ENCODE data around the gene ERVK3-1.

DNA sequence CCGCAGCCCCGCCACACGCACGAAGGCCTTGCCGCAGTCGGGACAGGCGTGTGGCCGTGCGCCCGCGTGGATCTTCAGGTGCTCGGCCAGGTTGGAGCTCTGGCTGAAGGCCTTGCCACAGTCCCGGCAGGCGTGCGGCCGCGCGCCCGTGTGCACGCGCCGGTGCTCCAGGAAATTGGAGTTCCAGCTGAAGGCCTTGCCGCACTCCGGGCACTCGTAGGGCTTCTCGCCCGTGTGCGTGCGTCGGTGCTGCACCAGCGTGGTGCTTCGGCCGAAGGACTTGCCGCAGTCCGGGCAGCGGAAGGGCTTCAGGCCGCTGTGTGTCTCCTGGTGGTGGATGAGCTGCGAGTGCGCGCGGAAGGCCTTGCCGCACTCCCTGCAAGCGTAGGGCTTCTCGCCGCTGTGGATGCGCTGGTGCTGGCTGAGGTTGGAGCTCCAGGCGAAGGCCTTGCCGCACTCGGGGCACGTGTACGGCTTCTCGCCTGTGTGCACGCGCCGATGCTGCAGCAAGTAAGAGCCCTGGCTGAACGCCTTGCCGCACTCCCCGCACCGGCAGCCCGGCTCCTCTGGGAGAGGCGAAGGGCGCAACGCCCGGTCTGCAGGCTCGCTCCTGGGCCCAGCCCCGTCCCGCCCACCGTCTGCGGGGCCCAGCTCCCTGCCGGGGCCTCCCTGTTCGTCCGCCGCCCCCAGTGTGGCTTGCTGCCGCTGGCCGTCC, 51.7 kb downstream of the ERVK3-1 start:
- TF ChIP-seq, protein P1, sequence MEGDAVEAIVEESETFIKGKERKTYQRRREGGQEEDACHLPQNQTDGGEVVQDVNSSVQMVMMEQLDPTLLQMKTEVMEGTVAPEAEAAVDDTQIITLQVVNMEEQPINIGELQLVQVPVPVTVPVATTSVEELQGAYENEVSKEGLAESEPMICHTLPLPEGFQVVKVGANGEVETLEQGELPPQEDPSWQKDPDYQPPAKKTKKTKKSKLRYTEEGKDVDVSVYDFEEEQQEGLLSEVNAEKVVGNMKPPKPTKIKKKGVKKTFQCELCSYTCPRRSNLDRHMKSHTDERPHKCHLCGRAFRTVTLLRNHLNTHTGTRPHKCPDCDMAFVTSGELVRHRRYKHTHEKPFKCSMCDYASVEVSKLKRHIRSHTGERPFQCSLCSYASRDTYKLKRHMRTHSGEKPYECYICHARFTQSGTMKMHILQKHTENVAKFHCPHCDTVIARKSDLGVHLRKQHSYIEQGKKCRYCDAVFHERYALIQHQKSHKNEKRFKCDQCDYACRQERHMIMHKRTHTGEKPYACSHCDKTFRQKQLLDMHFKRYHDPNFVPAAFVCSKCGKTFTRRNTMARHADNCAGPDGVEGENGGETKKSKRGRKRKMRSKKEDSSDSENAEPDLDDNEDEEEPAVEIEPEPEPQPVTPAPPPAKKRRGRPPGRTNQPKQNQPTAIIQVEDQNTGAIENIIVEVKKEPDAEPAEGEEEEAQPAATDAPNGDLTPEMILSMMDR (IDR thresholded peaks at IDR 0.05; ENCODE audit: low read depth, low read length) = no peak
- TF ChIP-seq EZH2phosphoT487 (IDR thresholded peaks at IDR 0.05; ENCODE audit: low read depth) = no peak

All from OCI-LY3 (cell line).